Naive B cell (primary cell): ENCODE measurements around the gene TEKT3. TPM values are rescaled to one million over a fixed set of nuclear protein-coding genes. Genes with fewer than 3 reads are reported as not detected.
A peak's percentile ranks its signal among the peaks of the same experiment; 100 is the strongest.

ENCODE experiments used
- ATAC-seq, 2 donors: fragments of 150-1000 bp; cut with Tn5 transposase; 2 replicates each; pipeline ENCODE4 v1.10.0; 2021; ENCODE audit warnings: low read depth in 2 of 2, mild to moderate bottlenecking in 2 of 2, moderate library complexity in 2 of 2
- DNase-seq: peaks from one replicate; pipeline ENCODE4 v3.0.0; 2022
- H3K27ac Mint-ChIP-seq, 6 donors: one replicate each; pipeline ENCODE4 v1.8.0; 2020 to 2022; ENCODE audit warnings: mild to moderate bottlenecking in 6 of 6, mixed read lengths in 6 of 6, moderate library complexity in 5 of 6, inconsistent platforms in 2 of 6
- H3K27me3 Mint-ChIP-seq, 3 donors: one replicate each; pipeline ENCODE4 v1.8.0; 2021 to 2022; ENCODE audit warnings: mixed read lengths in 3 of 3, mild to moderate bottlenecking in 1 of 3
- H3K36me3 Mint-ChIP-seq, 2 donors: one replicate each; pipeline ENCODE4 v1.8.0; 2020 to 2022; ENCODE audit warnings: mixed read lengths in 2 of 2, inconsistent platforms in 1 of 2, mild to moderate bottlenecking in 1 of 2
- H3K4me1 Mint-ChIP-seq, 3 donors: one replicate each; pipeline ENCODE4 v1.8.0; 2020 to 2022; ENCODE audit warnings: mixed read lengths in 3 of 3, inconsistent platforms in 1 of 3, mild to moderate bottlenecking in 1 of 3, moderate library complexity in 1 of 3
- H3K4me3 Mint-ChIP-seq, 8 donors: one replicate each; pipeline ENCODE4 v1.8.0; 2020 to 2022; ENCODE audit warnings: mild to moderate bottlenecking in 8 of 8, mixed read lengths in 8 of 8, moderate library complexity in 8 of 8, inconsistent platforms in 2 of 8
- H3K9me3 Mint-ChIP-seq, 7 donors: one replicate each; pipeline ENCODE4 v1.8.0; 2020 to 2022; ENCODE audit warnings: mixed read lengths in 7 of 7, mild to moderate bottlenecking in 5 of 7, inconsistent platforms in 2 of 7, moderate library complexity in 1 of 7
- polyA plus RNA-seq, 6 donors: library from polyadenylated mRNA; unstranded; fragments of 300-500 nt; fragmentation: Illumina TruSeq; gene quantifications; one replicate each; pipeline ENCODE4 v1.2.3, GENCODE V29; 2021; ENCODE audit warnings: low read depth in 6 of 6

The TEKT3 gene
- polyA plus RNA-seq, 6 donors from 2014 or later = not detected

DNA sequence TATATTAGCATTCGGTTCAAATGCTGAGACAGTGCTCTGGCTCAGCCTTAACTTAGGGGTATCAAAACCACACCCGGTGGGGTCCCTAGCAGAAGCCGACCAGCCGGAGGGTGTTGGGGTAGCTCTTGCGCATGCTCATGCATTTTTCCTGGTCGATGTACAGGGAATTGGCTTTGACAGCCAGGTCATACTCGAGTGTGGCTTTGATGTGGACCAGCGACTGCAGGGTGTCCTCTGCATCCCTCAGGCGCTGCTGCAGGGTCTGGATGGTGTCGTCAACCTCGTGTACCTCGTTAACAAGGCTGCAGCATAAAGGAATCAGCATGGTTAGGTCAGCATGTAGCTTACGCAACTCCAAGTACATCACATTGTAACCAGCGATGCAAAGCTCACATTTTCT, 37.5 kb downstream of the TEKT3 start:
- Mint-ChIP-seq H3K4me1 (no peaks in the 10 kb centered on the region), H3K9me3 (peaks cover 0 to 5% (median 0%) of the 10 kb centered on the region in 7 donors), H3K27ac (no peak overlapping the region), H3K27me3 (peaks cover 0 to 14% (median 4%) of the 10 kb centered on the region in 3 donors), H3K4me3 (no peak overlapping the region), H3K36me3 (no peaks in the 10 kb centered on the region)
- DNase-seq = no peak
- ATAC-seq = no peak

DNA sequence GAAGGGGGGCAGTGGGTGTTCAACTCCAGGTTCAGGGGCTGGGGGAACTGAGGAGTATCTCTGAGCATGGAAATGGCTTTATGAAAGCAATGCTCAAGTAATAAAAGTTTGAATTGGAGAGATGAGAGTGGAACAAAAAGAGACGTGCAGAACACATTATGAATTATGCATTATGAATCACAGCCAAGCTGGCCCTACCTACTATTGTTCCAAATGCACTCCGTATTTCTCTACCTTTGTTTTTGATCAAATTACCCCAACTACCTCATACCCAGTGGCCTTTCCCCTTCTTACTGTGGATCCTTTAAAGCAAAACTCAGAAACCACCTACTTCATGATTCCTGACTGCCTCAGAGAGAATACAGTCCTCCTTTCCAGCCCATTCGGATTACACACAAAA, 38.1 kb downstream of the TEKT3 start:
- H3K36me3 Mint-ChIP-seq = no peaks in the 10 kb centered on the region
- no peak for ATAC-seq
- peaks cover 0 to 14% (median 4%) of the 10 kb centered on the region in 3 donors for H3K27me3 Mint-ChIP-seq
- no peak overlapping the region for H3K4me3 Mint-ChIP-seq
- H3K4me1 Mint-ChIP-seq = no peaks in the 10 kb centered on the region
- no peak overlapping the region for H3K27ac Mint-ChIP-seq
- H3K9me3 Mint-ChIP-seq = peaks cover 0 to 5% (median 0%) of the 10 kb centered on the region in 7 donors
- DNase-seq = no peak

- Mint-ChIP-seq H3K36me3 (no peaks in the 10 kb centered on the region), H3K27ac (no peak overlapping the region), H3K9me3 (peaks cover 0 to 5% (median 0%) of the 10 kb centered on the region in 7 donors), H3K4me3 (no peak overlapping the region), H3K4me1 (no peaks in the 10 kb centered on the region), H3K27me3 (peaks cover 0 to 14% (median 4%) of the 10 kb centered on the region in 3 donors)
- ATAC-seq (no peak), DNase-seq (no peak)
Observed at GRCh38 chr17:15301845-15302244, 39.6 kb downstream of the TEKT3 start.

DNA sequence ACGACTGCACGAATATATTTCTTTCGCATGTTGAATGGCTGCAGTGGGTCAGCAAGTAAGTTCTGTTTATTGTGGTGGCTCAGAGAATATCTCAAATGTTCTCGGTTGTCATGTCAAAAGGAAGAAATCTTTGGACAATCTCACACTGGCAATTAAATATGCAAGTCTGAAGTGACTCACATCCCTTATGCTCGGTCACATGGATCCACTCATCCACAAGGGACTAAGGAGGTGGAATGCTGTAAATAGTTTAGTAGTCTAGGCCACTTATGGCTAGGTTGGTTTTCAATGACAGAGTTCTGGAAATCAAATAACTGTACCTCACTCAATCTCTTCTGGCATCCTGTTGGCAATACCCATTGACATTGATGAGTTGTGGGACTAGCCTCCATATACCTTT, 43.2 kb downstream of the TEKT3 start:
- Mint-ChIP-seq H3K36me3 (no peaks in the 10 kb centered on the region), H3K4me3 (no peak overlapping the region), H3K9me3 (peaks cover 0 to 7% (median 0%) of the 10 kb centered on the region in 7 donors), H3K27me3 (peaks cover 0 to 13% (median 5%) of the 10 kb centered on the region in 3 donors), H3K27ac (no peak overlapping the region), H3K4me1 (no peaks in the 10 kb centered on the region)
- ATAC-seq (no peak), DNase-seq (no peak)

DNA sequence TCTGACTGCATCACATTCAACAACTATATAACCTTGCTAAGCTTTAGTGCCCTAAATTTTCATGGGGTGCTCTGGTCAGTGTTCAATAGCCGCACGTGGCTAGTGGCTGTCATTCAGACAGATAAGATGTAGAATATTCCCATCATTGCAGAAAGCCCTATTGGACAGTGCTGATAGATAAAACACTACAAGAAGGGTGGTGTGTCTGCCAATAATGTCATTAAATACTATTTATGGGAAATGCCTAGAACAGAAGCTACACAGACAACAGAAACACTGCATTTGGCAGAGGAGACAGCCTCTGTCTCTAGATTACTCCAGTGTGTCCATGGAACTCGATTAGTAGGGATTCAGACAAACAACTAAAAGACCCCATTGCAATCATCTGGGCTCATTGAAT, 47.8 kb downstream of the TEKT3 start:
- Mint-ChIP-seq H3K4me3 (no peak overlapping the region), H3K36me3 (no peaks in the 10 kb centered on the region), H3K4me1 (no peaks in the 10 kb centered on the region), H3K27ac (no peak overlapping the region), H3K9me3 (peaks cover 0 to 4% (median 0%) of the 10 kb centered on the region in 7 donors), H3K27me3 (peaks cover 5 to 18% (median 15%) of the 10 kb centered on the region in 3 donors)
- no peak for ATAC-seq
- DNase-seq = no peak

DNA sequence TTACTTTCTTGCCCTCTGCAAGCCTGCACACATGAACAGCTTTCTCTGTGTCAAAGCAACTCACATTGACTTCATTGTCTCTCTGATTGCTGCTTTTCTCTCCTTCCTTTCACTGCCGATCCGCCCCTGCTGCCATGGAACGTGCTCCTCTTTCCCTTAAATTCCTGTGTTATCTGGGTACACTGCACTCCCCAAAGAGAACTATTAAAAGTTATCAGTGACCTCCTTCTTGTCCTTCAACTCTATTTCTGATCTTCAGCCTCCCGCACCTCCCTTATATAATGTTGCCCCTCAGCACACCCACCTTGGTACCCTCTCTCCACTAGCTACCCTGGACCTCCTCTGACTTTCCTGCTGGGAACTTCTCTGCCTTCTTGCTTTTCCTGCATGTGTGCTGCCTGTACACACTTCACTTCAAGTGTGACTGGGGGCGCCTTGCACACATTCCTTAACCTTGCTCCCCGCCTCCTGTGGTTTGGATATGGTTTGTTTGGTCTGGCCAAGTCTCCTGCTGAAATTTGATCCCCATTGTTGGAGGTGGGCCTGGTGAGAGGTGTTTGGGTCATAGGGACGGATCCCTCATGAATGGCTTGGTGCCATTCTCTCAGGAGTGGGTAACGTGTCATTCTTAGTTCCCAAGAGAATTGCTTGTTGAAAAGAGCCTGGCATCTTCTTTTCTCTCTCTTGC, 49.6 kb downstream of the TEKT3 start:
- peaks cover 18 to 30% (median 28%) of the 10 kb centered on the region in 3 donors for H3K27me3 Mint-ChIP-seq
- H3K4me3 Mint-ChIP-seq = no peak overlapping the region
- H3K27ac Mint-ChIP-seq = no peak overlapping the region
- no peaks in the 10 kb centered on the region for H3K36me3 Mint-ChIP-seq
- peaks cover 0 to 4% (median 0%) of the 10 kb centered on the region in 7 donors for H3K9me3 Mint-ChIP-seq
- no peaks in the 10 kb centered on the region for H3K4me1 Mint-ChIP-seq
- ATAC-seq = no peak
- no peak for DNase-seq

DNA sequence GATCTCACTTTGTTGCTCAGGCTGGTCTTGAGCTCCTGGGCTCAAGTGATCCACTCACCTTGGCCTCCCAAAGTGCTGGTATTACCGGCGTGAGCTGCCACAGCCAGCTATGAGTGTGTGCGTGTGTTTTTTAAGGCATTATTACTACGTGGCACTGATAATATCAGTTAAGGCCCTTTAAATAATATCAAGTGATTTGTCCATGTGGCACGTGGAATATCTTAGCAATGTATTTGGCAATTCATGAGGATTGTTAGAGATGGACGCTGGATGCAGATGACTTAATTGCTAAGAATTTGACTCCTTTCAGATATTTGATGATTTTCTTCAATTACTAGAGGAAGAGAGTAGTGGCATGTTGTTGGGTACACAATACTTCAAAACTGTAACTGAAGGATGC, 50.8 kb downstream of the TEKT3 start:
- no peaks in the 10 kb centered on the region for H3K36me3 Mint-ChIP-seq
- no peak for ATAC-seq
- H3K4me1 Mint-ChIP-seq = no peaks in the 10 kb centered on the region
- peaks cover 0 to 4% (median 0%) of the 10 kb centered on the region in 7 donors for H3K9me3 Mint-ChIP-seq
- H3K4me3 Mint-ChIP-seq = no peak overlapping the region
- peaks cover 22 to 31% (median 30%) of the 10 kb centered on the region in 3 donors for H3K27me3 Mint-ChIP-seq
- DNase-seq = no peak
- no peak overlapping the region for H3K27ac Mint-ChIP-seq

DNA sequence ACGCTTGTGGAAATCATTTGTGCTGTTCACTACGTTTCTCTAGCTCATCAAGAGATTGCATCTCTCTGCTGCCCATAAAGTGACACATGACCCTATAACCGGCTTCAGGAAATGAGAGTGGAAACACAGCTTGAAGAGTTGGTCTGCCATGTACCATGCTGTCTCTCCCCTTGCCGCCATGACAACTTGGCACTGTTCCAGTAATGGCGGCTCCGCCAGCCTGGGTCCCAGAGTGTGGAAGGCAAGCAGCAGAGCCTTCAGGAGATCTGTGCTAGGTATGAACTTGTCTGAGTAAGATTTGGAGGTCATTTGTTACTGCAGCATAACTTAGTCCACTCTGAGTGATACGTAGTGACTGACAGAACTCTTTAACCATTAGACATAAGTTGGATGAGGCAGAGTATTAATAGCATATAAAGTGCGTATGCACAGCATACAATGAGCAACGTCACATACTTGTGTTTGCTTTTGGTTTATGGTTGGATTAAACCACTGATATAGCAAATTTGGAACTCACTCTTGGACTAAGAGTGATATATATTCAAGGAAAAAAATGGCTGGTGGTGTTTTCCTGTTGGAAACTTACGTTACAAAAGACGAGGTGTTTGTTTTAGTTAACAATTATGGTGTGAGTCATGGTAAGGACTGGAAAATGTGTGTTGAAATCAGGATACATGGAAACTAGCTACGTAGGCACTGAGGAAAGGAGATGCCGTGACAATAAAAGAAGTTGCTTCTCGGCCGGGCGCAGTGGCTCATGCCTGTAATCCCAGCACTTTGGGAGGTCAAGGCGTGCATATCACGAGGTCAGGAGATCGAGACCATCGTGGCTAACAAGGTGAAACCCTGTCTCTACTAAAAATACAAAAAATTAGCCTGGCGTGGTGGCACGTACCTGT, 51.9 kb downstream of the TEKT3 start:
- Mint-ChIP-seq H3K9me3 (peaks cover 0 to 4% (median 0%) of the 10 kb centered on the region in 7 donors), H3K27ac (no peak overlapping the region)

DNA sequence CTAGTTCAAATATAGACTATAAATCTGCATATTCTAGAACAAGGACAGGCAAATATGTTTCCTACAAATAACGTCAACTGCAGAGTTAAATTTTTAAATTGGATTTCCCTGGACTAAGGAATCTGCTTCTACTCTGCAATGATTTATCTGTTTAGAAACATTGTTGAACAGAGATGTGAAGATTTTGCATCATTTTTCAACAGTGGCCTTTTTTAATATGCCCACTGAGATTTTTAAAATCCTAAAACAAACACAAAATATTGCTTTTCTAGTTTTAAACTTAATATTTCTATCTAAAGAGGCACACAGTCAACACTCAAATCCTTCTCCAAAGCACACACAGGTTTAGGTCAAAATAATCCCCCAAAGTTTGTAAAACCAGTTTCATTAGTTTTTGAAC, 52.5 kb downstream of the TEKT3 start:
- Mint-ChIP-seq H3K4me1 (no peaks in the 10 kb centered on the region), H3K4me3 (no peak overlapping the region), H3K9me3 (peaks cover 0 to 4% (median 0%) of the 10 kb centered on the region in 7 donors), H3K36me3 (no peaks in the 10 kb centered on the region), H3K27ac (no peak overlapping the region), H3K27me3 (peaks cover 29 to 31% (median 30%) of the 10 kb centered on the region in 3 donors)
- ATAC-seq = no peak
- no peak for DNase-seq

More for the DNA sequence above, 51.9 kb downstream of the TEKT3 start:
- DNase-seq (no peak), ATAC-seq (no peak)
- Mint-ChIP-seq H3K36me3 (no peaks in the 10 kb centered on the region), H3K4me1 (no peaks in the 10 kb centered on the region), H3K27me3 (peaks cover 25 to 31% (median 30%) of the 10 kb centered on the region in 3 donors), H3K4me3 (no peak overlapping the region)

DNA sequence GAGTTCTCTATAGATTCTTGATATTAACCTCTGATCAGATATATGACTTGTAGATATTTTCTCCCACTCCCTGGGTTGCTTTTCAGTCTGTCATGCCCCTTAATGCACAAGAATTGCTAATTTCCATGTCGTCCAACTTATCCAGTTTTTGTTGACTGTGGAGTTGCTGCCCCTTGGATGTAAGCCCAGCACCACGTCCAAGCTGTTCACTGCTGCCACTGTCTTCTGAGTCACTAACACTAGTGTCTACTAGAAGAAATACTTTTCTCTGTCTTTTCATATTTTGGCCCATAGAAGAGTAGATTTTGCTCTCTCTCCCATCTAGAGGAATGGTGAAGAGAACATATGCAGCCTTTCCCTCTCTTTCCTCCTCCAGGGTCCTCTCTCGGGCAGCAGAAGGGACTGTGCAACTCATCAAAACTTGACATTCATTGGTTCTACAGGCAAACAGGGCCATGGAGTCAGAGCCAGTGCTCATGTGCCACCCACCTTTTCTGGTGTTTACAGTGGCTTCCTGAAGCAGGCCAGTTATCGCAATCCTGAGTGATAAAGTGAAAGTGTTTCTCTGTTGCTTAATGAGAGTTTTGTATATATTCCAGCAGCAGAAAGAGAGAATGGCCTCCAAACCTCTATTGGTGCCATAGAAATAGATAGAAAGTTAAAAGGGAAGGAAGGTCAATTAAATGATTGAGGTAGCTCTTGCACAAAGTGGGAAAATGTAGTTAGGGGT, 53.7 kb downstream of the TEKT3 start:
- H3K36me3 Mint-ChIP-seq = peaks cover 0 to 7% of the 10 kb centered on the region in 2 donors
- H3K27ac Mint-ChIP-seq = no peak overlapping the region
- ATAC-seq (no peak), DNase-seq (no peak)
- peaks cover 31 to 39% (median 31%) of the 10 kb centered on the region in 3 donors for H3K27me3 Mint-ChIP-seq
- no peaks in the 10 kb centered on the region for H3K4me1 Mint-ChIP-seq
- H3K9me3 Mint-ChIP-seq = peaks cover 0 to 10% (median 4%) of the 10 kb centered on the region in 7 donors
- no peak overlapping the region for H3K4me3 Mint-ChIP-seq

GRCh38 chr17:15285466-15285865, 55.9 kb downstream of the TEKT3 start:
- H3K9me3 Mint-ChIP-seq = peaks cover 0 to 18% (median 6%) of the 10 kb centered on the region in 7 donors
- no peak for DNase-seq
- H3K27ac Mint-ChIP-seq = no peak overlapping the region
- H3K27me3 Mint-ChIP-seq = peaks cover 33 to 36% (median 35%) of the 10 kb centered on the region in 3 donors
- ATAC-seq = no peak
- H3K4me3 Mint-ChIP-seq = no peak overlapping the region
- H3K4me1 Mint-ChIP-seq = no peaks in the 10 kb centered on the region
- H3K36me3 Mint-ChIP-seq = peaks cover 0 to 7% of the 10 kb centered on the region in 2 donors

DNA sequence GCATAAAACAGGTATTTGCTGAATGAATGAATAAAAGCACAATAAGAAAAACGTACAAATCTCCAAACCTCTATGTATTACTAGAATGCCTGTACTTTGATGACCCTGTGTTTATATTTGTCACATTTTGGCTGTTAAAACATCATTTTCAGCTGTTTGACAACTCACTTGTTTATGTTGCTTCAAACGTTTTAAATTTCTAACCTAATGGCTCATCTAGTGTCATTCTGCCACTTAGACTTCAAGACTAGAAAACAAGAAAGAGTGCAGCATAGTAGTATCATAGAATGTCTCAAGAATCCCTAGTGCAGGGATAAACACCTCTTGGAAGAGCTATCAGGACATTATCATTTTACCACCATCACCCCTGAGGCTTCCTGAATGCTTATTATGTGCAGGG, 56.9 kb downstream of the TEKT3 start:
- H3K27me3 Mint-ChIP-seq = peaks cover 33 to 36% (median 33%) of the 10 kb centered on the region in 3 donors
- H3K9me3 Mint-ChIP-seq = peaks cover 0 to 20% (median 6%) of the 10 kb centered on the region in 7 donors
- no peak for ATAC-seq
- peaks cover 0 to 7% of the 10 kb centered on the region in 2 donors for H3K36me3 Mint-ChIP-seq
- H3K4me3 Mint-ChIP-seq = no peak overlapping the region
- DNase-seq = no peak
- no peaks in the 10 kb centered on the region for H3K4me1 Mint-ChIP-seq
- H3K27ac Mint-ChIP-seq = peak overlapping the region in 1 of 6 donors; percentile 1

GRCh38 chr17:15284107-15284506, 57.3 kb downstream of the TEKT3 start:
- Mint-ChIP-seq H3K27ac (no peak overlapping the region), H3K4me1 (no peaks in the 10 kb centered on the region), H3K9me3 (peaks cover 0 to 22% (median 6%) of the 10 kb centered on the region in 7 donors), H3K4me3 (no peak overlapping the region), H3K36me3 (peaks cover 0 to 7% of the 10 kb centered on the region in 2 donors), H3K27me3 (peaks cover 28 to 36% (median 33%) of the 10 kb centered on the region in 3 donors)
- DNase-seq (no peak), ATAC-seq (no peak)
